Measurements from ENCODE around the gene CCDC28A.

The CCDC28A gene

GRCh38 chr6:138796771-138797170 lies 23.2 kb downstream of the CCDC28A start:
- DNase-seq = no peak

- no peak for DNase-seq
Measured at GRCh38 chr6:138797806-138798446, 24.4 kb downstream of the CCDC28A start.

- DNase-seq = no peak
Measured at GRCh38 chr6:138800377-138801150, 27.0 kb downstream of the CCDC28A start.

GRCh38 chr6:138803331-138803730 lies 29.8 kb downstream of the CCDC28A start:
- no peak for DNase-seq

GRCh38 chr6:138803861-138804260 lies 30.3 kb downstream of the CCDC28A start:
- DNase-seq = no peak

- no peak for DNase-seq
Measured at GRCh38 chr6:138805016-138805765, 31.6 kb downstream of the CCDC28A start.

GRCh38 chr6:138806889-138807288 lies 33.3 kb downstream of the CCDC28A start:
- no peak for DNase-seq

GRCh38 chr6:138809677-138810076 lies 36.1 kb downstream of the CCDC28A start:
- no peak for DNase-seq

- DNase-seq = no peak
Measured at GRCh38 chr6:138811866-138812265, 38.3 kb downstream of the CCDC28A start.

GRCh38 chr6:138814179-138814834 lies 40.7 kb downstream of the CCDC28A start:
- no peak for DNase-seq

GRCh38 chr6:138815221-138815620 lies 41.7 kb downstream of the CCDC28A start:
- no peak for DNase-seq

GRCh38 chr6:138815797-138816528 lies 42.4 kb downstream of the CCDC28A start:
- DNase-seq = no peak

- DNase-seq = peak; percentile 33
Measured at GRCh38 chr6:138817799-138818198, 44.2 kb downstream of the CCDC28A start.

- peak; percentile 14 for DNase-seq
Measured at GRCh38 chr6:138818496-138819194, 45.1 kb downstream of the CCDC28A start.

GRCh38 chr6:138821519-138821918 lies 48.0 kb downstream of the CCDC28A start:
- DNase-seq = no peak

GRCh38 chr6:138824482-138825144 lies 51.0 kb downstream of the CCDC28A start:
- peak; percentile 54 for DNase-seq

GRCh38 chr6:138830248-138830647 lies 56.7 kb downstream of the CCDC28A start:
- no peak for DNase-seq

- no peak for DNase-seq
Measured at GRCh38 chr6:138832182-138832581, 58.6 kb downstream of the CCDC28A start.

- no peak for DNase-seq
Measured at GRCh38 chr6:138833816-138834539, 60.4 kb downstream of the CCDC28A start.

- no peak for DNase-seq
Measured at GRCh38 chr6:138837246-138837645, 63.7 kb downstream of the CCDC28A start.
